H1 (cell line): ENCODE results near the gene APOL1. TPM values are rescaled to one million over a fixed set of nuclear protein-coding genes. Genes with fewer than 3 reads are reported as not detected.

Experiments
- CTCF ChIA-PET: fragments of 300-600 bp; sonication (Branson Sonifier 250); formaldehyde crosslinking; loops from one replicate; lab custom pipeline; 2021; ENCODE audit not compliant: partially characterized antibody; lab: Charles Lee
- POLR2A ChIA-PET: fragments of 300-600 bp; sonication (Branson Sonifier 250); formaldehyde crosslinking; loops from one replicate; lab custom pipeline; 2021; ENCODE audit warnings: inconsistent platforms; ENCODE audit not compliant: partially characterized antibody; lab: Charles Lee
- DNase-seq, 2 experiments: peaks; one replicate each; pipeline versions ENCODE4 v3.0.0 to v3.0.0-alpha.2; 2010 to 2022; ENCODE audit warnings: low spot score in 2 of 2, low read depth in 1 of 2, mixed read lengths in 1 of 2
- FAIRE-seq: peaks from 2 replicates; lab custom pipeline; 2011; peaks lifted over from hg19 to GRCh38; lab: Jason Lieb, UNC
- H2AFZ ChIP-seq: 2 replicates; pipeline ENCODE4 v1.8.1; 2012; ENCODE audit warnings: low read length, inconsistent platforms
- H2AK5ac ChIP-seq: 2 replicates; pipeline ENCODE4 v1.6.1; 2013; ENCODE audit warnings: low read depth, low read length
- H2BK120ac ChIP-seq: replicated peaks from 2 replicates; pipeline ENCODE3; 2013; ENCODE audit warnings: low read depth, low read length, inconsistent platforms
- H2BK12ac ChIP-seq: 2 replicates; pipeline ENCODE4 v1.6.1; 2013; ENCODE audit warnings: low read depth, low read length
- H2BK15ac ChIP-seq: 2 replicates; pipeline ENCODE4 v1.6.1; 2013; ENCODE audit warnings: low read length
- H2BK20ac ChIP-seq: 2 replicates; pipeline ENCODE4 v1.6.1; 2013; ENCODE audit warnings: low read length
- H2BK5ac ChIP-seq: 2 replicates; pipeline ENCODE4 v1.6.1; 2013; ENCODE audit warnings: low read depth, low read length
- H3K14ac ChIP-seq: 2 replicates; pipeline ENCODE4 v1.6.1; 2013; ENCODE audit warnings: inconsistent platforms; ENCODE audit not compliant: insufficient read length
- H3K18ac ChIP-seq: 2 replicates; pipeline ENCODE4 v1.6.1; 2013; ENCODE audit warnings: low read length; ENCODE audit errors: extremely low read depth
- H3K23ac ChIP-seq: 2 replicates; pipeline ENCODE4 v1.6.1; 2013; ENCODE audit warnings: inconsistent platforms; ENCODE audit not compliant: insufficient read length
- H3K23me2 ChIP-seq: 2 replicates; pipeline ENCODE4 v1.6.1; 2013; ENCODE audit warnings: low read depth, low read length
- H3K27ac ChIP-seq: 2 replicates; pipeline ENCODE4 v1.6.1; 2011; ENCODE audit warnings: low read depth, low read length, inconsistent platforms
- H3K27me3 ChIP-seq, 4 experiments: replicated peaks in 1 of 4; 1 replicate in 1 of 4; 2 replicates in 3 of 4; pipeline versions ENCODE4 v1.6.1 to v1.8.1; 2011 to 2013; ENCODE audit warnings: low read length in 3 of 4, mild to moderate bottlenecking in 3 of 4, inconsistent platforms in 2 of 4, mixed read lengths in 2 of 4, moderate library complexity in 1 of 4; ENCODE audit not compliant: control insufficient read depth in 3 of 4, insufficient read depth in 3 of 4; ENCODE audit errors: extremely low read depth in 1 of 4
- H3K36me3 ChIP-seq, 4 experiments: 2 replicates each; pipeline versions ENCODE4 v1.6.1 to v1.8.1; 2011 to 2013; ENCODE audit warnings: mild to moderate bottlenecking in 4 of 4, low read length in 3 of 4, moderate library complexity in 2 of 4, control low read depth in 1 of 4, inconsistent platforms in 1 of 4; ENCODE audit not compliant: insufficient read depth in 4 of 4, control insufficient read depth in 2 of 4
- H3K4ac ChIP-seq: replicated peaks from 2 replicates; pipeline ENCODE3; 2013; ENCODE audit warnings: low read length, low read depth, mixed read lengths, inconsistent platforms; ENCODE audit not compliant: insufficient read length
- H3K4me1 ChIP-seq, 4 experiments: replicated peaks in 1 of 4; 1 replicate in 1 of 4; 2 replicates in 3 of 4; pipeline versions ENCODE4 v1.6.1 to v1.8.1; 2011 to 2013; ENCODE audit warnings: low read length in 3 of 4, inconsistent platforms in 2 of 4, mixed read lengths in 1 of 4; ENCODE audit not compliant: insufficient read depth in 4 of 4, control insufficient read depth in 3 of 4
- H3K4me2 ChIP-seq, 2 experiments: 2 replicates each; pipeline versions ENCODE4 v1.6.1 to v1.8.1; 2011 to 2013; ENCODE audit warnings: low read depth in 2 of 2, low read length in 2 of 2, control low read depth in 1 of 2, inconsistent platforms in 1 of 2, mild to moderate bottlenecking in 1 of 2; ENCODE audit not compliant: insufficient read depth in 1 of 2
- H3K4me3 ChIP-seq, 4 experiments: fragments of 200-600, 300-600 bp in 1 of 4; sonication (generic), shearing (Covaris generic), sonication (Bioruptor Twin) in 1 of 4; 2 replicates each; pipeline versions ENCODE4 v1.5.1 to v1.8.1; 2011 to 2016; ENCODE audit warnings: low read length in 4 of 4, low read depth in 3 of 4, control low read depth in 2 of 4, inconsistent platforms in 2 of 4, mild to moderate bottlenecking in 2 of 4, mixed read lengths in 1 of 4, moderate library complexity in 1 of 4; ENCODE audit not compliant: insufficient read depth in 2 of 4; ENCODE audit errors: extremely low read depth in 1 of 4
- H3K56ac ChIP-seq: replicated peaks from 2 replicates; pipeline ENCODE3; 2013; ENCODE audit warnings: low read depth, mild to moderate bottlenecking, mixed read lengths, low read length, inconsistent platforms; ENCODE audit not compliant: insufficient read length
- H3K79me1 ChIP-seq: 2 replicates; pipeline ENCODE4 v1.6.1; 2013; ENCODE audit warnings: low read depth, low read length, control low read depth
- H3K79me2 ChIP-seq, 2 experiments: 2 replicates each; pipeline versions ENCODE4 v1.6.1 to v1.8.1; 2012 to 2013; ENCODE audit warnings: low read length in 2 of 2, mild to moderate bottlenecking in 2 of 2, inconsistent platforms in 1 of 2; ENCODE audit not compliant: insufficient read depth in 2 of 2, control insufficient read depth in 1 of 2
- H3K9ac ChIP-seq, 4 experiments: replicated peaks in 1 of 4; 1 replicate in 1 of 4; 2 replicates in 3 of 4; pipeline versions ENCODE4 v1.6.1 to v1.8.1; 2011 to 2013; ENCODE audit warnings: low read depth in 3 of 4, low read length in 3 of 4, control low read depth in 2 of 4, mild to moderate bottlenecking in 2 of 4, moderate library complexity in 2 of 4, inconsistent platforms in 1 of 4; ENCODE audit errors: extremely low read depth in 1 of 4
- H3K9me3 ChIP-seq, 2 experiments: 2 replicates each; pipeline versions ENCODE4 v1.6.1 to v1.8.1; 2012 to 2013; ENCODE audit warnings: mild to moderate bottlenecking in 2 of 2, moderate library complexity in 2 of 2, control low read depth in 1 of 2, inconsistent platforms in 1 of 2, low read depth in 1 of 2, low read length in 1 of 2, mixed read lengths in 1 of 2; ENCODE audit not compliant: insufficient read depth in 2 of 2
- H4K20me1 ChIP-seq, 2 experiments: replicated peaks in 1 of 2; 2 replicates each; pipeline versions ENCODE3 to v1.8.1; 2011 to 2013; ENCODE audit warnings: inconsistent platforms in 2 of 2, low read length in 2 of 2, mild to moderate bottlenecking in 1 of 2; ENCODE audit not compliant: insufficient read depth in 2 of 2, control insufficient read depth in 1 of 2
- H4K5ac ChIP-seq: 2 replicates; pipeline ENCODE4 v1.6.1; 2013; ENCODE audit warnings: low read length, low read depth, mixed read lengths, inconsistent platforms; ENCODE audit not compliant: insufficient read length
- H4K8ac ChIP-seq: 2 replicates; pipeline ENCODE4 v1.8.0; 2013; ENCODE audit warnings: mild to moderate bottlenecking, moderate library complexity, low read length, inconsistent platforms; ENCODE audit not compliant: insufficient read depth; ENCODE audit errors: extremely low read depth
- H4K91ac ChIP-seq: replicated peaks from 2 replicates; pipeline ENCODE3; 2013; ENCODE audit warnings: low read length, mixed read lengths, inconsistent platforms; ENCODE audit not compliant: insufficient read length
- EGR1 ChIP-seq: IDR thresholded peaks from 2 replicates; pipeline ENCODE4 v1.6.1; 2011; ENCODE audit warnings: low read depth, low read length, borderline replicate concordance
- POU5F1 ChIP-seq: IDR thresholded peaks from 2 replicates; pipeline ENCODE4 v1.6.1; 2011; ENCODE audit warnings: low read depth, mild to moderate bottlenecking, low read length, moderate library complexity
- SIN3A ChIP-seq, 2 experiments: IDR thresholded peaks in 1 of 2; conservative IDR thresholded peaks in 1 of 2; 2 replicates each; pipeline ENCODE4 v1.6.1; 2011 to 2012; ENCODE audit warnings: low read length in 2 of 2, improper control_type of control experiment in 1 of 2, low read depth in 1 of 2, mild to moderate bottlenecking in 1 of 2
- SP2 ChIP-seq: IDR thresholded peaks from 2 replicates; pipeline ENCODE4 v1.6.1; 2012; ENCODE audit warnings: mild to moderate bottlenecking, low read length, inconsistent platforms
- TBP ChIP-seq: IDR thresholded peaks from 2 replicates; pipeline ENCODE4 v1.6.1; 2011; ENCODE audit warnings: low read depth, low read length, improper control_type of control experiment
- WGBS, 2 experiments: shearing (Covaris generic) in 1 of 2; methylation state at CpG; one replicate each; pipeline versions ENCODE4 v1.1.6 to v1.1.7; 2013 to 2015; ENCODE audit warnings: low lambda C conversion rate in 2 of 2, mixed read lengths in 2 of 2, inconsistent platforms in 1 of 2, low coverage in 1 of 2, missing lambda C conversion rate in 1 of 2; ENCODE audit not compliant: insufficient replicate concordance in 2 of 2, insufficient coverage in 1 of 2, insufficient read length in 1 of 2; ENCODE audit errors: extremely low coverage in 1 of 2, missing lambda C conversion rate in 1 of 2; 5-methylcytosine and 5-hydroxymethylcytosine counted together
- polyA plus RNA-seq, 7 experiments: library from polyadenylated mRNA; depleted of rRNA in 3 of 7; stranded (reverse) in 5 of 7; unstranded in 2 of 7; fragments of >200 nt in 5 of 7; fragments of 200-250 nt in 2 of 7; gene quantifications; 1 replicate in 5 of 7; 2 replicates in 1 of 7; 4 replicates in 1 of 7; pipeline versions ENCODE4 v1.2.1 to v1.2.3, GENCODE V29; 2011 to 2013; ENCODE audit warnings: missing spikeins in 2 of 7, mixed read lengths in 2 of 7
- total RNA-seq: library from RNA; stranded (reverse); fragmentation: NEBNext Ultra II Directional; extraction: Animal tissue kit (Norgen Biotek cat#: 25700); gene quantifications from 2 replicates; pipeline ENCODE4 v1.2.1, GENCODE V29; 2021

The APOL1 gene
- total and polyA plus RNA-seq, 2 of the 8 experiments (the other 6 are each of a cell fraction or from before 2014, with no cell fraction given): not detected

- H3K9me3 ChIP-seq: peaks cover 0 to 4% of the 10 kb centered on the region in 2 experiments; a peak in 1 of 4 replicates
- H4K91ac ChIP-seq: no peak overlapping the region
- no peaks in the 10 kb centered on the region for H3K79me2 ChIP-seq
- H3K9ac ChIP-seq: no peak overlapping the region
- no peak overlapping the region for H2BK20ac ChIP-seq
- no peak overlapping the region for H2BK12ac ChIP-seq
- H2BK120ac ChIP-seq: no peak overlapping the region
- TF ChIP-seq EGR1 (no peak), SIN3A (conservative IDR thresholded peaks at IDR 0.05 in 1 of 2, IDR thresholded peaks at IDR 0.05 in 1 of 2; ENCODE audit: low read depth in 1 of 2, low read length in 2 of 2) (no peak), SP2 (no peak), POU5F1 (no peak), TBP (no peak)
- TF ChIP-seq, all 59 proteins: peak for 0
- 84% methylated on average over 4 of the region's 4 CpGs; no CpG with 5 or more reads in 1 of the 2 experiments for WGBS, 2 experiments
- Histone ChIP-seq H3K27ac (no peak overlapping the region), H3K4me2 (no peak overlapping the region), H3K23me2 (no peaks in the 10 kb centered on the region), H3K56ac (no peak overlapping the region), H3K14ac (no peak overlapping the region), H3K4me3 (no peak overlapping the region), H3K18ac (no peak overlapping the region), H2BK5ac (no peak overlapping the region), H3K4ac (no peak overlapping the region), H3K36me3 (no peaks in the 10 kb centered on the region), H2AFZ (0 out of 2 replicates have a peak overlapping the region, but pooled peaks have one; percentile 45), H4K5ac (no peak overlapping the region), H3K23ac (no peak overlapping the region), H2BK15ac (no peak overlapping the region), H3K27me3 (no peaks in the 10 kb centered on the region; a peak in 2 of 7 replicates), H2AK5ac (no peak overlapping the region), H3K4me1 (no peaks in the 10 kb centered on the region), H3K79me1 (no peaks in the 10 kb centered on the region), H4K20me1 (no peaks in the 10 kb centered on the region), H4K8ac (no peak overlapping the region)
- DNase-seq (no peak), FAIRE-seq (no peak)
- POLR2A ChIA-PET: interaction anchor here (0.6 kb wide), 1 partner anchor 548 kb away, joined by 3 read pairs; no protein-coding TSS in a partner anchor
- CTCF ChIA-PET: interaction anchor here (0.9 to 1.6 kb wide), 3 partner anchors 9 to 75 kb away, joined by 3 to 5 read pairs (median 4); partner anchors contain the start of gene APOL4
Measured at GRCh38 chr22:36211237-36211861, 41.6 kb upstream of the APOL1 start.
